Heart left ventricle (tissue), 16 donors: Measurements from ENCODE around the gene RPS4Y2. TPM values are rescaled to one million over a fixed set of nuclear protein-coding genes. Genes with fewer than 3 reads are reported as not detected.

Source experiments
- ATAC-seq, 4 donors: fragments of 200-7000 bp; cut with Tn5 transposase; one replicate each; pipeline ENCODE4 v1.9.1; 2020 to 2022; ENCODE audit warnings: moderate library complexity in 4 of 4, mild to moderate bottlenecking in 3 of 4, moderate number of reproducible peaks in 1 of 4
- DNase-seq, 5 donors: peaks; one replicate each; pipeline ENCODE4 v3.0.0-alpha.2; 2020
- H3K27ac ChIP-seq, 12 donors: fragments of 200-600 bp; sonication (generic) in 4 of 12; one replicate each; pipeline versions ENCODE4 v1.5.0 to v1.8.0; 2016 to 2022; ENCODE audit warnings: mild to moderate bottlenecking in 2 of 12
- H3K27me3 ChIP-seq, 9 donors: fragments of 200-600 bp; sonication (generic) in 2 of 9; one replicate each; pipeline versions ENCODE4 v1.5.1 to v1.8.0; 2016 to 2022; ENCODE audit warnings: mild to moderate bottlenecking in 3 of 9
- H3K36me3 ChIP-seq, 9 donors: fragments of 200-600 bp; sonication (generic) in 2 of 9; one replicate each; pipeline versions ENCODE4 v1.5.0 to v1.8.0; 2018 to 2022; ENCODE audit warnings: mild to moderate bottlenecking in 2 of 9
- H3K4me1 ChIP-seq, 12 donors: fragments of 200-600 bp; sonication (generic) in 4 of 12; one replicate each; pipeline versions ENCODE4 v1.5.0 to v1.8.0; 2016 to 2022; ENCODE audit warnings: mild to moderate bottlenecking in 3 of 12
- H3K4me3 ChIP-seq, 12 donors: fragments of 200-600 bp; sonication (generic) in 4 of 12; one replicate each; pipeline versions ENCODE4 v1.5.0 to v1.8.0; 2017 to 2022; ENCODE audit warnings: mild to moderate bottlenecking in 9 of 12, moderate library complexity in 4 of 12
- H3K9me3 ChIP-seq, 12 donors: fragments of 200-600 bp; sonication (generic) in 4 of 12; one replicate each; pipeline versions ENCODE4 v1.5.0 to v1.8.0; 2016 to 2022; ENCODE audit warnings: mild to moderate bottlenecking in 1 of 12
- CTCF ChIP-seq, 12 donors: fragments of 200-600 bp; sonication (generic) in 4 of 12; IDR thresholded peaks; one replicate each; pipeline versions ENCODE4 v1.5.0 to v1.8.0; 2018 to 2022; ENCODE audit warnings: antibody characterized with exemption in 12 of 12, mild to moderate bottlenecking in 5 of 12
- POLR2A ChIP-seq, 2 donors: fragments of 450-650 bp; IDR thresholded peaks; one replicate each; pipeline ENCODE4 v1.6.1; 2017; ENCODE audit warnings: antibody characterized with exemption in 2 of 2, mild to moderate bottlenecking in 2 of 2, moderate library complexity in 2 of 2
- WGBS, 4 donors: extraction: QIAGEN DNeasy Blood & Tissue Kit in 2 of 4; methylation state at CpG; one replicate each; pipeline versions ENCODE4 v1.1.5 to v1.1.7; 2013 to 2018; 5-methylcytosine and 5-hydroxymethylcytosine counted together
- intact Hi-C, 10 donors: fragments of 100-400 bp; cut with DNase I; formaldehyde crosslinking; loops; one replicate each; pipeline versions ENCODE4 v1.11.1 to v1.14.2; 2022
- polyA plus RNA-seq, 2 donors: library from polyadenylated mRNA; stranded (reverse); fragments of 200-250 nt; gene quantifications; one replicate each; pipeline ENCODE4 v1.2.3, GENCODE V29; 2013
- total RNA-seq, 9 donors: library from RNA; depleted of rRNA in 2 of 9; stranded (reverse); fragments of >200 nt in 2 of 9; fragmentation: NEBNext Ultra II Directional in 3 of 9; extraction: Animal tissue kit (Norgen Biotek cat#: 25700) in 3 of 9; gene quantifications; one replicate each; pipeline versions ENCODE4 v1.1.0 to v1.2.4, GENCODE V29; 2016 to 2023
- donor health status: ischemic (EF 13 %, LVEDD 7.1; RV severe dilation, severe dysfunction).
- donor health status: healthy with polysubstance abuse.
- donor health status: DM: no; HTN: yes; CAD: no.
- donor health status: DM: no; HTN: no; CAD: no.
- donor health status: ischemic (EF 25% LVEDD 6.9; RV normal size, moderate dysfunction).
- donor health status: ischemic (EF 25% LVEDD 5.7; RV mildly dilated, moderate dysfunction).
- donor health status: healthy.
- donor health status: DM: yes; HTN: yes; CAD: no.
- donor health status: ischemic (EF 35%, LVEDD 5.7; RV mildly dilated, moderate dysfunction).
- donor health status: nonischemic (EF 11% LVEDD 7.7; RV severe dilation, severe dysfunction).
- donor health status: DM: yes; HTN: yes; CAD: no.
- donor health status: PGD.
- donor health status: ischemic (EF 29% LVEDD 5.4; RV normal size, mild dysfunction).
- donor health status: nonischemic (EF 23%, LVEDD 6.1; RV moderate dilation, normal function).

The RPS4Y2 gene
- total and polyA plus RNA-seq, 11 donors = not detected

GRCh38 chrY:20787076-20787475 is 31.2 kb downstream of the RPS4Y2 start:
- DNase-seq (no peak), ATAC-seq (no peak)
- Histone ChIP-seq H3K4me1 (no peaks in the 10 kb centered on the region), H3K36me3 (no peaks in the 10 kb centered on the region), H3K9me3 (no peaks in the 10 kb centered on the region), H3K4me3 (no peak overlapping the region), H3K27me3 (no peaks in the 10 kb centered on the region), H3K27ac (no peak overlapping the region)
- TF ChIP-seq CTCF (IDR thresholded peaks at IDR 0.05) = no peak
- TF ChIP-seq POLR2A (IDR thresholded peaks at IDR 0.05) = no peak
- intact Hi-C loops = no loop called here
- 71 to 75% methylated on average over 3 of the region's 3 CpGs; no CpG with 5 or more reads in 2 of the 4 donors for WGBS, 4 donors

GRCh38 chrY:20798351-20799049 is 42.6 kb downstream of the RPS4Y2 start:
- intact Hi-C loops = no loop called here
- no peak for ATAC-seq
- no peak for DNase-seq
- 76% methylated on average over 22 of the region's 22 CpGs; no CpG with 5 or more reads in 2 of the 4 donors for WGBS, 4 donors
- no peaks in the 10 kb centered on the region for H3K9me3 ChIP-seq
- TF ChIP-seq POLR2A (IDR thresholded peaks at IDR 0.05) = no peak
- TF ChIP-seq CTCF (IDR thresholded peaks at IDR 0.05) = no peak
- H3K36me3 ChIP-seq = no peaks in the 10 kb centered on the region
- H3K27ac ChIP-seq = no peak overlapping the region
- H3K27me3 ChIP-seq = no peaks in the 10 kb centered on the region
- H3K4me3 ChIP-seq = no peak overlapping the region
- H3K4me1 ChIP-seq = no peaks in the 10 kb centered on the region

GRCh38 chrY:20802659-20803058 is 46.8 kb downstream of the RPS4Y2 start:
- H3K27ac ChIP-seq = no peak overlapping the region
- no peak for TF ChIP-seq POLR2A (IDR thresholded peaks at IDR 0.05)
- TF ChIP-seq CTCF (IDR thresholded peaks at IDR 0.05) = no peak
- intact Hi-C loops = no loop called here
- no peaks in the 10 kb centered on the region for H3K9me3 ChIP-seq
- no peak for DNase-seq
- 43 to 49% methylated on average over 2 of the region's 2 CpGs; no CpG with 5 or more reads in 2 of the 4 donors for WGBS, 4 donors
- no peaks in the 10 kb centered on the region for H3K4me1 ChIP-seq
- ATAC-seq = no peak
- no peaks in the 10 kb centered on the region for H3K27me3 ChIP-seq
- H3K36me3 ChIP-seq = no peaks in the 10 kb centered on the region
- no peak overlapping the region for H3K4me3 ChIP-seq

GRCh38 chrY:20806243-20806642 is 50.3 kb downstream of the RPS4Y2 start:
- DNase-seq = no peak
- H3K9me3 ChIP-seq = no peaks in the 10 kb centered on the region
- no peaks in the 10 kb centered on the region for H3K4me1 ChIP-seq
- H3K36me3 ChIP-seq = no peaks in the 10 kb centered on the region
- no peak overlapping the region for H3K4me3 ChIP-seq
- TF ChIP-seq POLR2A (IDR thresholded peaks at IDR 0.05) (no peak), CTCF (IDR thresholded peaks at IDR 0.05) (no peak)
- 60% methylated on average over 3 of the region's 3 CpGs; no CpG with 5 or more reads in 2 of the 4 donors for WGBS, 4 donors
- no peak overlapping the region for H3K27ac ChIP-seq
- intact Hi-C loops = no loop called here
- no peak for ATAC-seq
- H3K27me3 ChIP-seq = no peaks in the 10 kb centered on the region
